Measurements from ENCODE around the gene ALG12. TPM values are rescaled to one million over a fixed set of nuclear protein-coding genes. Genes with fewer than 3 reads are reported as not detected.

Gene ALG12
- total and polyA plus RNA-seq, 2 of the 4 experiments (the other 2 are of a cell fraction) = 7.2 to 10.9 TPM

GRCh38 chr22:49927483-49928184 lies 9.4 kb upstream of the ALG12 start:
- Histone ChIP-seq H3K14ac (replicated peaks; ENCODE audit: low read depth, low read length) (no peak overlapping the region), H3K4me3 (ENCODE audit: insufficient read depth, low read depth, low read length) (no peak overlapping the region), H2AFZ (replicated peaks; ENCODE audit: low read length, poor library complexity) (no peak overlapping the region), H4K5ac (ENCODE audit: low read depth, low read length) (no peak overlapping the region), H3K4me2 (ENCODE audit: low read depth, low read length) (no peak overlapping the region), H3K4me1 (ENCODE audit: control insufficient read depth, insufficient read depth, low read length) (peaks cover 9% of the 10 kb centered on the region), H3K23ac (ENCODE audit: low read depth, low read length) (no peak overlapping the region), H3K18ac (ENCODE audit: low read depth, low read length) (no peak overlapping the region), H3K27ac (ENCODE audit: insufficient read depth, low read length) (no peak overlapping the region), H2BK20ac (ENCODE audit: low read depth, low read length) (no peak overlapping the region), H4K91ac (ENCODE audit: insufficient read depth, low read depth, low read length) (no peak overlapping the region), H3K79me1 (ENCODE audit: low read depth in 1 of 2, low read length in 2 of 2) (no peaks in the 10 kb centered on the region), H2AK5ac (ENCODE audit: low read depth, low read length) (no peak overlapping the region), H3K4ac (ENCODE audit: low read depth, low read length) (no peak overlapping the region), H3K27me3 (ENCODE audit: control insufficient read depth, insufficient read depth, low read length) (no peaks in the 10 kb centered on the region), H3K9me3 (ENCODE audit: control insufficient read depth, insufficient read depth, low read length) (no peaks in the 10 kb centered on the region), H3K56ac (ENCODE audit: extremely low read depth, insufficient read depth, low read length) (no peak overlapping the region), H4K8ac (ENCODE audit: low read depth in 2 of 2, low read length in 2 of 2) (no peak overlapping the region), H2BK5ac (ENCODE audit: low read depth, low read length, poor library complexity, severe bottlenecking) (no peak overlapping the region), H4K20me1 (ENCODE audit: insufficient read depth, low read length) (no peaks in the 10 kb centered on the region; the same call in 1 of the 2 replicates), H2AK9ac (replicated peaks; ENCODE audit: low read depth, low read length, poor library complexity) (no peak overlapping the region), H2BK120ac (ENCODE audit: low read depth, low read length) (no peak overlapping the region), H3K9ac (ENCODE audit: low read depth, low read length) (no peak overlapping the region), H3K36me3 (ENCODE audit: control insufficient read depth, insufficient read depth, low read length) (peaks cover 16% of the 10 kb centered on the region; the same call in 1 of the 2 replicates), H2BK15ac (ENCODE audit: low read depth, low read length) (no peak overlapping the region), H3K9me1 (ENCODE audit: insufficient read depth, low read length) (peaks cover 4% of the 10 kb centered on the region; the same call in 1 of the 2 replicates)
- no peak for TF ChIP-seq USF2 (IDR thresholded peaks at IDR 0.05; ENCODE audit: low read depth, low read length)
- no peak for TF ChIP-seq RCOR1 (IDR thresholded peaks at IDR 0.05; ENCODE audit: insufficient replicate concordance, low read length)
- no peak for TF ChIP-seq SMC3 (IDR thresholded peaks at IDR 0.05; ENCODE audit: low read depth, low read length)
- TF ChIP-seq CEBPB (IDR thresholded peaks at IDR 0.05; ENCODE audit: low read depth, low read length) = no peak
- TF ChIP-seq POLR2A (IDR thresholded peaks at IDR 0.05; ENCODE audit: low read depth, low read length) = no peak
- no peak for TF ChIP-seq BHLHE40 (IDR thresholded peaks at IDR 0.05; ENCODE audit: low read depth, low read length)
- no peak for TF ChIP-seq ELK1 (IDR thresholded peaks at IDR 0.05; ENCODE audit: borderline replicate concordance, low read depth, low read length)
- no peak for TF ChIP-seq MAZ (IDR thresholded peaks at IDR 0.05; ENCODE audit: borderline replicate concordance, low read depth, low read length)
- TF ChIP-seq MXI1 (IDR thresholded peaks at IDR 0.05; ENCODE audit: borderline replicate concordance, low read depth, low read length) = no peak
- TF ChIP-seq MAFK (IDR thresholded peaks at IDR 0.05; ENCODE audit: low read depth, low read length) = no peak
- TF ChIP-seq FOS (IDR thresholded peaks at IDR 0.05; ENCODE audit: low read depth, low read length) = no peak
- no peak for TF ChIP-seq RAD21 (IDR thresholded peaks at IDR 0.05; ENCODE audit: low read length)
- no peak for TF ChIP-seq CHD1 (IDR thresholded peaks at IDR 0.05; ENCODE audit: low read depth, low read length)
- no peak for TF ChIP-seq NFE2L2 (IDR thresholded peaks at IDR 0.05; ENCODE audit: low read depth, low read length)
- TF ChIP-seq CTCF (conservative IDR thresholded peaks at IDR 0.05; ENCODE audit: low read depth, low read length) = no peak
- no peak for ATAC-seq (ENCODE audit: low read depth)
- whole genome bisulfite sequencing, 2 experiments (ENCODE audit: extremely low coverage in 2 of 2, insufficient read length in 1 of 2) = 90% methylated on average over 11 of the region's 26 CpGs; no CpG with 5 or more reads in 1 of the 2 experiments
- dilution Hi-C loops (cut with HindIII; ENCODE audit: low sequenced_read_pairs, unreplicated experiment) = no loop called here
- BruUV-seq (replicated peaks) = no TSS peak
- CTCF ChIA-PET = interaction anchor here (1.3 kb wide), 1 partner anchor 103 kb away, joined by 3 read pairs; no protein-coding TSS in a partner anchor
- POLR2A ChIA-PET (ENCODE audit: unreplicated experiment) = interaction anchor here (1.3 kb wide), 1 partner anchor 9 kb away, joined by 3 read pairs; the partner anchor contains the start of genes ALG12 and CRELD2
- no peak for DNase-seq
- intact Hi-C loops (cut with micrococcal nuclease) = no loop called here
- in situ Hi-C loops (cut with MboI; ENCODE audit: low sequenced_read_pairs) = no loop called here

Measured in IMR-90 (cell line).